ENCODE results near the gene MYO1B.

DNA sequence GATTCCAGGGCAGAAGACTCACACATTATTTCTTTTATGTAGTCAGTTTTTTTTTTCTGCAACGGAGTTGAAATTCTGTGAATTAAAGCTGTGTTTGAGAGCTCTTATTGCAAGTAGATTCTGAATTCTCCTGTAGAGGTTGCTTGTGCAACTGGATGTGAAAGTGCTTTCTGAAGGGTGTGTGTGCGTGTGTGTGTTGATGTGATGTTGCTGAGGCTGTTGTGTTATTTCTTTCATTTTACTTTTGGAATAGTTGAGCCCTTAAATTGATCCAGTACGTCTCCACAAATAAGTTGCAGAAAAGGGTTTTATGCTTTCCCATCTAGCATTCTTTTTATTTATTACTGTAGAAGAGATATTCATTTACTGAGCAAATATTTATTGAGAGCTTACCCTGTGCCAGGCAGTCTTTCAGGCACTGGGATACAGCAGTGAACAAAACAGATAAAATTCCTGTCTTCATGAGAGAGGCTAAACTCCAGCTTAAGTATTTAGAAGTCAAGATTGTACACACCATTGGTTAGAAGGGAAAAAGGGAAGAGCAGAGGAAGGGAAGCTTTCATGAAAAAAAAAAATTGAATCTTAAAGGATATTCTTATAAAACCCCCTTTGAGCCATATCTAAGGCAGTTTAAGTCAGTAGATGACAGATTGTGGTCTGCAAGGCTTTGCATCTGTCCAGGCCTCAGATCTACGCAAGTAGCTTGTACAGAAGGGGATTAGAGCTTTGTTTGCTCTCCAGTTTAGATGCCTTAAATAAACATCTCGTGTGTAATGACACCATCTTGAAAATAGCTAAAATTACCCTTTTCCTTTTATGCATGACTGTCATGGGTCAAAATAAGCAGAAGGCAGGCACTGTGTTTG lies 58.2 kb downstream of the MYO1B start:
- TF ChIP-seq CTCF (IDR thresholded peaks at IDR 0.05) (no peak), TEAD4 (CRISPR knock-in tag; IDR thresholded peaks at IDR 0.05) (no peak), ZNF263 (CRISPR knock-in tag; IDR thresholded peaks at IDR 0.05; ENCODE audit: low read depth) (no peak), TCF7 (CRISPR knock-in tag; IDR thresholded peaks at IDR 0.05; ENCODE audit: low read depth) (no peak), ZNF281 (CRISPR knock-in tag; IDR thresholded peaks at IDR 0.05) (no peak), GABPB1 (CRISPR knock-in tag; IDR thresholded peaks at IDR 0.05) (no peak), CBFB (CRISPR knock-in tag; IDR thresholded peaks at IDR 0.05; ENCODE audit: low read depth) (no peak), SP1 (CRISPR knock-in tag; conservative IDR thresholded peaks at IDR 0.05) (no peak), ATF2 (CRISPR knock-in tag; IDR thresholded peaks at IDR 0.05; ENCODE audit: borderline replicate concordance, low read depth) (no peak), ZBTB43 (CRISPR knock-in tag; IDR thresholded peaks at IDR 0.05) (no peak), USF2 (CRISPR knock-in tag; IDR thresholded peaks at IDR 0.05) (no peak)
- TF ChIP-seq, protein P1, sequence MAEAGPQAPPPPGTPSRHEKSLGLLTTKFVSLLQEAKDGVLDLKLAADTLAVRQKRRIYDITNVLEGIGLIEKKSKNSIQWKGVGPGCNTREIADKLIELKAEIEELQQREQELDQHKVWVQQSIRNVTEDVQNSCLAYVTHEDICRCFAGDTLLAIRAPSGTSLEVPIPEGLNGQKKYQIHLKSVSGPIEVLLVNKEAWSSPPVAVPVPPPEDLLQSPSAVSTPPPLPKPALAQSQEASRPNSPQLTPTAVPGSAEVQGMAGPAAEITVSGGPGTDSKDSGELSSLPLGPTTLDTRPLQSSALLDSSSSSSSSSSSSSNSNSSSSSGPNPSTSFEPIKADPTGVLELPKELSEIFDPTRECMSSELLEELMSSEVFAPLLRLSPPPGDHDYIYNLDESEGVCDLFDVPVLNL (CRISPR knock-in tag; IDR thresholded peaks at IDR 0.05; ENCODE audit: borderline replicate concordance, low read depth), result no peak
